ENCODE results near the gene GCC1. TPM values are rescaled to one million over a fixed set of nuclear protein-coding genes. Genes with fewer than 3 reads are reported as not detected.

The GCC1 gene
- total RNA-seq, 2 donors from 2014 or later = 13.7 to 23.1 TPM

GRCh38 chr7:127618042-127618441 lies 32.6 kb upstream of the GCC1 start, which contains the start of gene PAX4:
TSS of gene PAX4 (minus strand) at chr7:127618142. CDS start at chr7:127615928, 2,214 bp downstream.
- H3K4me1 ChIP-seq = no peaks in the 10 kb centered on the region
- WGBS, 2 donors = 26% methylated on average over 2 of the region's 2 CpGs; no CpG with 5 or more reads in 1 of the 2 donors
- H3K9me3 ChIP-seq = no peaks in the 10 kb centered on the region
- intact Hi-C loops (cut with DNase I) = no loop called here
- H3K27ac ChIP-seq = no peak within 1 kb of the TSS
- no peaks in the 10 kb centered on the region for H3K36me3 ChIP-seq (replicated peaks in 1 of 2; ENCODE audit: insufficient read depth in 1 of 2, low read depth in 2 of 2)
- ATAC-seq (no peak), DNase-seq (no peak)
- H3K4me3 ChIP-seq = no peak within 1 kb of the TSS
- H3K27me3 ChIP-seq = no peaks in the 10 kb centered on the region
- no peak for TF ChIP-seq POLR2A (IDR thresholded peaks at IDR 0.05)
- no peak for TF ChIP-seq CTCF (IDR thresholded peaks at IDR 0.05)

- no peaks in the 10 kb centered on the region for H3K36me3 ChIP-seq (replicated peaks in 1 of 2; ENCODE audit: insufficient read depth in 1 of 2, low read depth in 2 of 2)
- H3K4me3 ChIP-seq = no peak overlapping the region
- H3K9me3 ChIP-seq = no peaks in the 10 kb centered on the region
- 80 to 85% methylated on average over 5 of the region's 5 CpGs for WGBS, 2 donors
- no peak overlapping the region for H3K27ac ChIP-seq
- TF ChIP-seq POLR2A (IDR thresholded peaks at IDR 0.05) (no peak), CTCF (IDR thresholded peaks at IDR 0.05) (no peak)
- ATAC-seq (no peak), DNase-seq (no peak)
- no peaks in the 10 kb centered on the region for H3K4me1 ChIP-seq
- H3K27me3 ChIP-seq = no peaks in the 10 kb centered on the region
- intact Hi-C loops (cut with DNase I) = no loop called here
Measured at GRCh38 chr7:127616724-127617123, 31.3 kb upstream of the GCC1 start.

- intact Hi-C loops (cut with DNase I) = no loop called here
- WGBS, 2 donors = 67 to 81% methylated on average over 1 of the region's 1 CpG
- ATAC-seq = no peak
- Histone ChIP-seq H3K4me1 (no peaks in the 10 kb centered on the region), H3K36me3 (replicated peaks in 1 of 2; ENCODE audit: insufficient read depth in 1 of 2, low read depth in 2 of 2) (no peaks in the 10 kb centered on the region), H3K27ac (no peak overlapping the region), H3K27me3 (no peaks in the 10 kb centered on the region), H3K4me3 (no peak overlapping the region), H3K9me3 (peaks cover 0 to 11% (median 0%) of the 10 kb centered on the region in 3 donors)
- TF ChIP-seq CTCF (IDR thresholded peaks at IDR 0.05) = no peak
- TF ChIP-seq POLR2A (IDR thresholded peaks at IDR 0.05) = no peak
- DNase-seq = no peak
Measured at GRCh38 chr7:127612263-127612662, 26.9 kb upstream of the GCC1 start.

GRCh38 chr7:127609297-127609696 lies 23.9 kb upstream of the GCC1 start:
- intact Hi-C loops (cut with DNase I) = no loop called here
- ATAC-seq = no peak
- peaks cover 0 to 11% (median 0%) of the 10 kb centered on the region in 3 donors for H3K9me3 ChIP-seq
- WGBS, 2 donors = 88 to 100% methylated on average over 1 to 6 of the region's 6 CpGs
- no peak for DNase-seq
- no peaks in the 10 kb centered on the region for H3K27me3 ChIP-seq
- H3K36me3 ChIP-seq (replicated peaks in 1 of 2; ENCODE audit: insufficient read depth in 1 of 2, low read depth in 2 of 2) = no peaks in the 10 kb centered on the region
- no peak overlapping the region for H3K4me3 ChIP-seq
- TF ChIP-seq POLR2A (IDR thresholded peaks at IDR 0.05) = no peak
- TF ChIP-seq CTCF (IDR thresholded peaks at IDR 0.05) = no peak
- no peak overlapping the region for H3K27ac ChIP-seq
- H3K4me1 ChIP-seq = no peaks in the 10 kb centered on the region

GRCh38 chr7:127608446-127608845 lies 23.1 kb upstream of the GCC1 start:
- Histone ChIP-seq H3K27ac (no peak overlapping the region), H3K36me3 (replicated peaks in 1 of 2; ENCODE audit: insufficient read depth in 1 of 2, low read depth in 2 of 2) (no peaks in the 10 kb centered on the region), H3K4me3 (no peak overlapping the region), H3K9me3 (peaks cover 0 to 11% (median 0%) of the 10 kb centered on the region in 3 donors), H3K27me3 (no peaks in the 10 kb centered on the region), H3K4me1 (no peaks in the 10 kb centered on the region)
- no peak for DNase-seq
- TF ChIP-seq POLR2A (IDR thresholded peaks at IDR 0.05) (no peak), CTCF (IDR thresholded peaks at IDR 0.05) (no peak)
- ATAC-seq = no peak
- 91 to 92% methylated on average over 4 to 6 of the region's 6 CpGs for WGBS, 2 donors
- intact Hi-C loops (cut with DNase I) = no loop called here

Measured in body of pancreas (tissue), 4 donors.